Vagina (tissue), 2 donors: ENCODE results near the gene DNAJC4. TPM values are rescaled to one million over a fixed set of nuclear protein-coding genes. Genes with fewer than 3 reads are reported as not detected.

Experiments used
- DNase-seq, 2 donors: peaks; one replicate each; pipeline ENCODE4 v3.0.0-alpha.2; 2017; ENCODE audit errors: extremely low spot score in 2 of 2
- H3K27ac ChIP-seq: fragments of 200-600 bp; sonication (generic); one replicate; pipeline ENCODE4 v1.5.1; 2019
- H3K27me3 ChIP-seq: fragments of 200-600 bp; sonication (generic); one replicate; pipeline ENCODE4 v1.5.1; 2019
- H3K36me3 ChIP-seq, 2 donors: fragments of 200-600 bp; sonication (generic); one replicate each; pipeline ENCODE4 v1.5.1; 2017 to 2019
- H3K4me1 ChIP-seq: fragments of 200-600 bp; sonication (generic); one replicate; pipeline ENCODE4 v1.5.1; 2019
- H3K4me3 ChIP-seq, 2 donors: fragments of 200-600 bp; sonication (generic); 1 replicate in 1 of 2; 2 replicates in 1 of 2; pipeline ENCODE4 v1.5.1; 2016 to 2019
- H3K9me3 ChIP-seq: fragments of 200-600 bp; sonication (generic); one replicate; pipeline ENCODE4 v1.5.1; 2019
- CTCF ChIP-seq, 3 experiments: fragments of 450-650 bp in 2 of 3; fragments of 200-600 bp in 1 of 3; sonication (generic) in 1 of 3; IDR thresholded peaks; one replicate each; pipeline ENCODE4 v1.5.1; 2017 to 2019; ENCODE audit warnings: antibody characterized with exemption in 3 of 3, mild to moderate bottlenecking in 2 of 3, moderate library complexity in 2 of 3
- POLR2A ChIP-seq, 2 donors: fragments of 450-650 bp; IDR thresholded peaks; one replicate each; pipeline ENCODE4 v1.6.1; 2017; ENCODE audit warnings: antibody characterized with exemption in 2 of 2, mild to moderate bottlenecking in 2 of 2, moderate library complexity in 2 of 2
- POLR2AphosphoS5 ChIP-seq, 2 donors: sonication (generic); formaldehyde crosslinking; IDR thresholded peaks; one replicate each; pipeline ENCODE4 v1.9.0; 2017; ENCODE audit warnings: antibody characterized with exemption in 2 of 2, mild to moderate bottlenecking in 2 of 2, low read depth in 1 of 2; ENCODE audit not compliant: insufficient read depth in 1 of 2
- intact Hi-C: fragments of 100-400 bp; cut with DNase I; formaldehyde crosslinking; loops from one replicate; pipeline ENCODE4 v1.15.1; 2023
- total RNA-seq: library from RNA; depleted of rRNA; stranded (reverse); fragments of >200 nt; gene quantifications from one replicate; pipeline ENCODE4 v1.2.3, GENCODE V29; 2016

Gene DNAJC4
- total RNA-seq, 1 donor from 2014 or later = 43.7 TPM

DNA sequence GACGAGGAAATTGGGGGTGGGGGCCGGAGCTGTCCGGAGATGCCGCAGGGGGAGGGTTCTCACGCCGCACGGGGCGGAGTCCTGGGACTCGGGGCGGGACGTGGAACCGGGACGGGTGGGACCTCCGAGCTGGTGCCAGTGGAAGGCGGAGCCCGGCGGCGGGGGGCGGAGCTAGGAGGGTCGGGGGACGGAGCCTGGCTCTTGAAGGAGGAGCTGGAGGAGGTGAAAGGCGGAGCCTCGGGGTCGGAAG, 10.8 kb downstream of the DNAJC4 start:
- H3K27ac ChIP-seq = peak overlapping the region; percentile 100
- intact Hi-C loops = loop anchor here (2.0 kb wide), 1 partner anchor 76 kb away; the partner anchor contains the start of gene TRMT112
- peaks cover 61% of the 10 kb centered on the region for H3K4me1 ChIP-seq
- TF ChIP-seq POLR2AphosphoS5 (IDR thresholded peaks at IDR 0.05; ENCODE audit: insufficient read depth in 1 of 2, low read depth in 1 of 2) (no peak), POLR2A (IDR thresholded peaks at IDR 0.05) (no peak), CTCF (IDR thresholded peaks at IDR 0.05) (no peak)
- no peaks in the 10 kb centered on the region for H3K27me3 ChIP-seq
- DNase-seq = peak; percentile 99 to 100
- H3K4me3 ChIP-seq = peak overlapping the region; percentile 87 to 99
- H3K36me3 ChIP-seq = peaks cover 0 to 30% of the 10 kb centered on the region in 2 donors
- no peaks in the 10 kb centered on the region for H3K9me3 ChIP-seq

- DNase-seq = no peak
- no peaks in the 10 kb centered on the region for H3K9me3 ChIP-seq
- H3K27ac ChIP-seq = peak overlapping the region; percentile 100
- H3K27me3 ChIP-seq = no peaks in the 10 kb centered on the region
- peak overlapping the region; percentile 87 to 99 for H3K4me3 ChIP-seq
- H3K4me1 ChIP-seq = peaks cover 61% of the 10 kb centered on the region
- intact Hi-C loops = loop anchor here (2.0 kb wide), 1 partner anchor 75 kb away; the partner anchor contains the start of gene TRMT112
- TF ChIP-seq CTCF (IDR thresholded peaks at IDR 0.05) (no peak), POLR2A (IDR thresholded peaks at IDR 0.05) (peak in 1 of 2 donors; percentile 86), POLR2AphosphoS5 (IDR thresholded peaks at IDR 0.05; ENCODE audit: insufficient read depth in 1 of 2, low read depth in 1 of 2) (peak; percentile 68 to 92)
- peaks cover 0 to 30% of the 10 kb centered on the region in 2 donors for H3K36me3 ChIP-seq
Observed at GRCh38 chr11:64241491-64242374, 11.4 kb downstream of the DNAJC4 start.

GRCh38 chr11:64243236-64243854, 13.0 kb downstream of the DNAJC4 start:
- H3K36me3 ChIP-seq = peaks cover 0 to 19% of the 10 kb centered on the region in 2 donors
- intact Hi-C loops = no loop called here
- no peaks in the 10 kb centered on the region for H3K27me3 ChIP-seq
- no peaks in the 10 kb centered on the region for H3K9me3 ChIP-seq
- no peak for TF ChIP-seq CTCF (IDR thresholded peaks at IDR 0.05)
- no peak for TF ChIP-seq POLR2A (IDR thresholded peaks at IDR 0.05)
- no peak for TF ChIP-seq POLR2AphosphoS5 (IDR thresholded peaks at IDR 0.05; ENCODE audit: insufficient read depth in 1 of 2, low read depth in 1 of 2)
- no peak overlapping the region for H3K4me3 ChIP-seq
- peak overlapping the region; percentile 100 for H3K27ac ChIP-seq
- DNase-seq = no peak
- peaks cover 51% of the 10 kb centered on the region for H3K4me1 ChIP-seq

- intact Hi-C loops = no loop called here
- TF ChIP-seq POLR2A (IDR thresholded peaks at IDR 0.05) (no peak), POLR2AphosphoS5 (IDR thresholded peaks at IDR 0.05; ENCODE audit: insufficient read depth in 1 of 2, low read depth in 1 of 2) (no peak), CTCF (IDR thresholded peaks at IDR 0.05) (no peak)
- Histone ChIP-seq H3K9me3 (no peaks in the 10 kb centered on the region), H3K4me3 (no peak overlapping the region), H3K4me1 (peaks cover 51% of the 10 kb centered on the region), H3K27me3 (no peaks in the 10 kb centered on the region), H3K27ac (no peak overlapping the region), H3K36me3 (peaks cover 0 to 12% of the 10 kb centered on the region in 2 donors)
- no peak for DNase-seq
Observed at GRCh38 chr11:64244107-64244506, 13.8 kb downstream of the DNAJC4 start.
